Testis (tissue), 2 donors: Measurements from ENCODE around the gene ZNF37A.

Source experiments
- POLR2A ChIP-seq: fragments of 450-650 bp; IDR thresholded peaks from one replicate; pipeline ENCODE4 v1.6.1; 2017; ENCODE audit warnings: antibody characterized with exemption, mild to moderate bottlenecking, moderate library complexity
- TF ChIP-seq, protein P1 (sequence below), 3 experiments: fragments of 450-650 bp in 2 of 3; fragments of 200-600 bp in 1 of 3; sonication (generic) in 1 of 3; IDR thresholded peaks; one replicate each; pipeline ENCODE4 v1.5.1; 2016 to 2019; ENCODE audit warnings: antibody characterized with exemption in 3 of 3, mild to moderate bottlenecking in 2 of 3, moderate library complexity in 1 of 3

GRCh38 chr10:38045129-38045528 lies 49.0 kb upstream of the ZNF37A start:
- TF ChIP-seq, protein P1, sequence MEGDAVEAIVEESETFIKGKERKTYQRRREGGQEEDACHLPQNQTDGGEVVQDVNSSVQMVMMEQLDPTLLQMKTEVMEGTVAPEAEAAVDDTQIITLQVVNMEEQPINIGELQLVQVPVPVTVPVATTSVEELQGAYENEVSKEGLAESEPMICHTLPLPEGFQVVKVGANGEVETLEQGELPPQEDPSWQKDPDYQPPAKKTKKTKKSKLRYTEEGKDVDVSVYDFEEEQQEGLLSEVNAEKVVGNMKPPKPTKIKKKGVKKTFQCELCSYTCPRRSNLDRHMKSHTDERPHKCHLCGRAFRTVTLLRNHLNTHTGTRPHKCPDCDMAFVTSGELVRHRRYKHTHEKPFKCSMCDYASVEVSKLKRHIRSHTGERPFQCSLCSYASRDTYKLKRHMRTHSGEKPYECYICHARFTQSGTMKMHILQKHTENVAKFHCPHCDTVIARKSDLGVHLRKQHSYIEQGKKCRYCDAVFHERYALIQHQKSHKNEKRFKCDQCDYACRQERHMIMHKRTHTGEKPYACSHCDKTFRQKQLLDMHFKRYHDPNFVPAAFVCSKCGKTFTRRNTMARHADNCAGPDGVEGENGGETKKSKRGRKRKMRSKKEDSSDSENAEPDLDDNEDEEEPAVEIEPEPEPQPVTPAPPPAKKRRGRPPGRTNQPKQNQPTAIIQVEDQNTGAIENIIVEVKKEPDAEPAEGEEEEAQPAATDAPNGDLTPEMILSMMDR (IDR thresholded peaks at IDR 0.05) = no peak
- no peak for TF ChIP-seq POLR2A
